GM18907 (cell line): Measurements from ENCODE around the gene ANKHD1.
"Not testable (repeated sequence)": the region's sequence is repeated elsewhere in the genome, so short reads cannot be mapped to it uniquely, and the experiment has no call there.

Experiments used
- ATAC-seq: cut with Tn5 transposase; IDR thresholded peaks from one replicate; pipeline ENCODE4 v1.9.1; 2021; ENCODE audit warnings: mild to moderate bottlenecking, moderate library complexity; ENCODE audit not compliant: unreplicated experiment

Gene ANKHD1

DNA sequence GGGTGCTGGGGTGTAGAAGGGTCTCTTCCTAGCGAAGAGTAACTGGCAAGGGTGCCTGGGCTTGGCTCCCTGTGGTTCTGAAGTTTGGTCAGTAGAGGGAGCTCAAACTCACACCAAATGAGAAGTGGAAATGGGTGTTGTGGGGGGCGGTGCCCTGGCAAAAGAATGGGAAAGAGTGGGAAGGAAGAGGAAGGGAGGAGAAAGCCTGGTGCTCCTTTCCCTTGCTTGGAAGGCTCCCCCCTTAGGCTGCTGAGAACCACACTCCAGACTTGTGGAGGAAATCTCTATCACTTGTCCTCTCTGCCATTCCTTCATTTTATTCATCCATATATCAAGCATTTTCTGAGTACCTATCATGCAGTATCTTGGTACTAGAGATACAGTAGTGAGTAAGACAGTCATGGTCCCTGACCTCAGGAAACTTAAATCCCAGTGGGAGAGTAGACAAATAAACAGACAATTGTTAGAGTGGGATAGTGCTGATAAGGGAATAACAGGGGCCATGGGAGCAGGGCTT, 28.6 kb upstream of the ANKHD1 start:
- no peak for ATAC-seq

DNA sequence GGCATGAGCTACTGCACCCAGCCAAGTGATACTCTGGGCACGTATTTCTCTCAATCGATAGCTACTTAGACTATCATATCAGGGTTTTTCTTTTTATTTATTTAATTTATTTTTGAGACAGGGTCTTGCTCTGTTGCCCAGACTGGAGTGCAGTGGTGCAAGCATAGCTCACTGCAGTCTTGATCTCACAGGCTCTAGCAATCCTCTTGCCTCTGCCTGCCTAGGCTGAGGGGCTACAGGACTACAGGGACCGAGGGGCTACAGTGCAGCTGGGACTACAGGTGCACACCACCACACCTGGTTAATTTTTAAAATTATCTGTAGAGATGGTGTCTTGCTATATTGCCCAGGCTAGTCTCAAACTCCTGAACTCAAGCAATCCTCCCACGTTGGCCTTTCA, 20.3 kb upstream of the ANKHD1 start:
- no peak for ATAC-seq

DNA sequence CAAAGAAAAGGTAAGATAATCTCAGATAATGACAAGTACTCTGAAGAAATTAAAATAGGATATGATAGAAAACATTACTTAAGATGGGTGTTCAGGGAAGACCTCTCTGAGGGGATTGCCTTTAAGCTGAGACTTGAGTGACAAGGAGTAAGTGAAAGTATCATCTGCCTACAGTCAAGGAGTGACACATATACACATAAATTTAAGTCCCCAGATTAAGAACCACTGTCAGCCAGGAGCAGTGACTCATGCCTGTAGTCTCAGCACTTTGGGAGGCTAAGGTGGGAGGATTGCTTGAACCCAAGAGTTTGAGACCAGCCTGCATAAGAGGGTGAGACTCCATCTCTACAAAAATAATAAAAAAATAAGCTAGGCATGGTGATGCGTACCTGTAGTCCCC, 19.7 kb upstream of the ANKHD1 start:
- ATAC-seq, result no peak

DNA sequence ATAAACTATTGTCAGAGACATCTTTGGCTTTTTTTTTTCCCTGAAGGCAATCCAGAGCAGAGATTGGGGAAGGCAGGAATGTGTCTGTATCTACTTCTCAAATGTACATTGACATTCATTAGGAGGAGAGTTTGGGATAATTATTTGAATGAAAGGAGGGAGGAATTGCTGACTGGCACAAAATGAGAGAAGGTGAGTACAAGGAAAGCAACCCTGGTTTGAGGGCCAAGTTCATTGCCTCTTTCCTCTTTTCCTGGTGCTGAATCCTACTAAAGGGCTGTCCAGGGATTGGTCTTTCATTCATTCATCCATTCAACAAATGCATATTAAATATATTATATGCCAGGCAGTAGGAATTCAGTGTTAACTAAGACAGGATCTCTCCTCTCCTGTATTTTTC, 18.8 kb upstream of the ANKHD1 start:
- no peak for ATAC-seq

DNA sequence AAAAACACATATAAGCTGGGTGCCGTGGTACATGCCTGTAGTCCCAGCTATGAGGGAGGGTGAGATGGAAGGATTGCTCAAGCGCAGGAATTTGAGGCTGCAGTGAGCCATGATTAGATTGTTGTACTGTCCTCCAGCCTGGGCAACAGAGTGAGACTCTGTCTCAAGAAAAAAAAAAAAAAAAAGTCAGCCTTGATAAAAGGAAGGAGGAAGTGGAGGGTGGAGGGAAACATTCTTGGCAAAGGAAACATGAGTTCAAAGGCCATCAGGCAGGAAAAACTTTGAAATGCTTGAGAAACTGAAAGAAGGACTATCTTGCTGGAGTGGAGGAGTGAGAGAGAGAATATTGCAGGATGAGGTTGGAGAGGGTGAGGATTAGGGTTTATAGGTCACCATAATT, 18.3 kb upstream of the ANKHD1 start:
- no peak for ATAC-seq

DNA sequence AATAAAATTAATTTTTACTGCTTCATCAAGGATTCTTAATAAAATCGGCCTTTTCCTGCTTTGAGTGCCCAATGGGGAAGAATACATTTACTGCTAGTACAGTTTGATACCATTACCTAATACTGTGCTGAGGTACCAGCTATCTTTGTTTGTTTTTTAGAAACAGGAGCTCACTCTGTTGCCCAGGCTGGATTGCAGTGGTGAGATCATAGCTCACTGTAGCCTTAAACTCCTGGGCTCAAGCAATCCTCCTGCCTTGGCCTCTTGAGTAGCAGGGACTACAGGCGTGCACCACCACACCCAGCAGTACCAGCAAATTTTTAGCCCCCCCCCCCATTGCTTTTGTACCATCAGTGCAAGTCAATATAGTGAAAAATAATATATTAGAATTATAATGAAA, 13.6 kb upstream of the ANKHD1 start:
- no peak for ATAC-seq

DNA sequence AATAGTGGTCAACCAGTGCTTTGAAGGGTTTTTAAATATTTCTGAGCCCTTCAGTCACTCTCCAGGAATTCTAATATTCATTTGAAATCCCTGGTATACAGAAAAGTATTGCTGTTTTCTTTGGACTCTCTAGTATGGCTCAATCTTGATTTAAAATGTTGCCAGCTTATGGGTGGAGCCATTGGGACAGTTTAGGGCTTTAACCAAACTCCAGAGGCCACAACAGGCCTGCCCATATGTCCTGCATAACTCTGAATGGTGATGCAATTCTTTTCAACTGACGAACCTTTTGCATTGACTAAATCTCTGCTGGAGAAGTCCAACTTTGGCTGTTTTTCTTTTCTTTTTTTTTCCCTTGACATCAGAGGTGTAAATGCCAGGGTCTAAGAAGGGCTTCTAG, 10.3 kb upstream of the ANKHD1 start:
- no peak for ATAC-seq

DNA sequence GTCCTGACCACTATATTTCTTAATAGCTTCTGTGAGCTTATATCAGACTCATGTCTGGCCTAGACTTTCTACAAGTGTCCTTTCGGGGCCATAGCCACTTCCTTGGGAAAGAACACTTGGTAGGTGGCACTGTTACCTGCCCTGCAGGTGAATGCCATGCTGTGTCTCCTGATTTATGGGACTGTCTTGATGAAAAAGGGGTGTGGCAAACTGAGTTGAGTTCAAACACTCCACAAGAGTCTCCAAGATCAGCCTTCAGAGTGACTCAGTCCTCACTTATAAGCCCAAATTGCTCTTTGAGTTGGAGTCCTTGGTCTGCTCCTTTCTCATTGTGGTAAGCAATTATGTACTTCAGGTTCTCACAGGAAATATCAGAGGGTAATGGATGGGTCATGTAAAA, 9.9 kb upstream of the ANKHD1 start:
- ATAC-seq, result no peak

DNA sequence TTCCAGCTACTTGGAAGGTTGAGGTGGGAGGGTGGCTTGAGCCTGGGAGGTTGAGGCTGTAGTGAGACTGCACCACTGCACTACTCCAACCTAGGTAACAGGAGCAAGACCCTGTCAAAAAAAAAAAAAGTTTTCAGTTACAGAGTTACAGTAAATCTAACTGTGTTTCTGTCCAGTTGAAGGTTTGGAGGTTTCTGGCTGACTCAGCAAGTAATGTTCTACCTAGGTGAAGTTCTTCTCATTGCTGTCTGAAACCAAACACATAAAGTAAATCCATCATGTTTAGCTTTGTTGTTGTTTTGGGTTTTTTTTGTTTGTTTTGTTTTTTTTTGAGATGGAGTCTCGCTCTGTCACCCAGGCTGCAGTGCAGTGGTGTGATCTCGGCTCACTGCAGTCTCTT, 7.9 kb upstream of the ANKHD1 start:
- no peak for ATAC-seq

DNA sequence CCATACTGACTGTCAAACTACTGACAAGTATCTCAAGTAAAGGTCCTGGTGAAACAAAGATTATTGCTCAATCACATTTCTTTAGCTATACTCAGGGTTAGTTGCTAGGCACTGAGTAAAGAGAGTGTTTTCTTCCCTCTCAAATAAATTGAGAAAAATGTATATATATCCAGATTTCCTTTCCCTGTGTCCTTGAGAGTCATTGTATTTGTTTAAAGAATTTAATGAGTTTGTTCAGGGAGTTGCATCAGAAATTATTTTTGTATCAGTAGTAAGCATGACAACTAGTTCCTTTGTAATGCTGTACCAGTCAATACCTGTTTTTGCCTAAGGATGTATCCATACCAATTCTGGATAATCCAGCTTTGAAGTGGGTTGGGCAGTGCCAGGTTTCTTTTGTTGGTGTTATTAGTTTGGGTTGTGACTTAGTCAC, 3.2 kb upstream of the ANKHD1 start:
- no peak for ATAC-seq

DNA sequence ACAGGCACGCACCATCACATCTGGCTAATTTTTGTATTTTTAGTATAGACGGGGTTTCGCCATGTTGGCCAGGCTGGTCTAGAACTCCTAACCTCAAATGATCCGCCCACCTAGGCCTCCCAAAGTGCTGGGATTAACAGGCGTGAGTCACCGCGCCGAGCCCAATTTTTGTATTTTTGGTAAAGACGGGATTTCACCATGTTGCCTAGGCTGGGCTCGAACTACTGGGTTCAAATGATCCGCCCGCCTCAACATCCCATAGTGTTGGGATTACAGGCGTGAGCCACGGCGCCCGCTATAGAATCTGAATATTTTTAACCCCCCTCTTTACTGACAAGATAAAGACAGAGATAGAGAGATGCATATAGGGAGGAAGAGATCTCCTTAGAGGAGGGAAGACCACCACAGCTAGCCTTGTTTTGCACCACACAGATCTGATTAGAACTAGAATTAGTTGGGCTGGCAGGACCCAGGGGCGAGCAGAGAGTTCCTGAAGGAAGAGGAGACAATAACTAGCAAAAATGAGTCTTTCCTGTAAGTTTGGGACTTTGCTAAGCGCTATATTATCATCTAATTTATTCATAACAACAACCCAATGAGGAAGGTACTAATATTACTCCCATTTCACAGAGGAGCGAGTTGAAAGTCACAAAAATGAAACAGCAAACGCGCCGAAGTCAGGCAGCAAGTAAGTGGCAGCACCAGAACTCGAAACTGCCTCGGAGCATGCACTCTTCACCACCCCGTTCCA, 1.5 kb upstream of the ANKHD1 start:
- peak; percentile 0 for ATAC-seq

DNA sequence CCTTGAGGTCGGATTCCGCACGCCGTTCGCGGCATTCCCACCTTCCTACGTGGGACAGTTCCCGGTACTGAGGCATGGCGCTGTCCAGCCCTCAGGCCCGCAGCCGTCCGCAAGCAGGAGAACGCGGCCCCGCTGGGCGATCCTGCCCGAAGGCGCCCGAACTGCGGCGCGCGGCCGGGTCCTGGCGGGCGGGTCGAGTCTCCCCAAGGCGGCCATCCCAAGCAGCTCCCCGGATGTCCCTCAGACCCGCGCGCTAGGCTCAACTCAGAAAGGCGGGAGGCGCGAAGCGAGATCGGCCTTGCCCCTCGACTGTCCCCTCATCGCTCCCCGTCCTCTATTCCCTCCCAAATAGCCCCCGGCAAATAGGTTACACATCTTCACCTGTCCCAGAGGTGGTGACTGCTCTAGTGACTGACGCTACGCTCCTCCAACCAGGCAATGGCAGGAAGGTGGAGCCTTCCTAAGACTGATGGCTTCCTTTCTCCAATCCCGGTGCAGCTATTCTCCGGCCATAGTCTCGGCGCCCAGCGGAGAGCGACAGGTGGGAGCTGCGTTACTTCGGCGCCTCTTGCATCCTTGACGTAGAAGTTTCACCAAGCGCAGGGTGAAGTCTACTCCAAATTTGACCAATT, 787 bp upstream of the ANKHD1 start:
- ATAC-seq, result peak; percentile 77

DNA sequence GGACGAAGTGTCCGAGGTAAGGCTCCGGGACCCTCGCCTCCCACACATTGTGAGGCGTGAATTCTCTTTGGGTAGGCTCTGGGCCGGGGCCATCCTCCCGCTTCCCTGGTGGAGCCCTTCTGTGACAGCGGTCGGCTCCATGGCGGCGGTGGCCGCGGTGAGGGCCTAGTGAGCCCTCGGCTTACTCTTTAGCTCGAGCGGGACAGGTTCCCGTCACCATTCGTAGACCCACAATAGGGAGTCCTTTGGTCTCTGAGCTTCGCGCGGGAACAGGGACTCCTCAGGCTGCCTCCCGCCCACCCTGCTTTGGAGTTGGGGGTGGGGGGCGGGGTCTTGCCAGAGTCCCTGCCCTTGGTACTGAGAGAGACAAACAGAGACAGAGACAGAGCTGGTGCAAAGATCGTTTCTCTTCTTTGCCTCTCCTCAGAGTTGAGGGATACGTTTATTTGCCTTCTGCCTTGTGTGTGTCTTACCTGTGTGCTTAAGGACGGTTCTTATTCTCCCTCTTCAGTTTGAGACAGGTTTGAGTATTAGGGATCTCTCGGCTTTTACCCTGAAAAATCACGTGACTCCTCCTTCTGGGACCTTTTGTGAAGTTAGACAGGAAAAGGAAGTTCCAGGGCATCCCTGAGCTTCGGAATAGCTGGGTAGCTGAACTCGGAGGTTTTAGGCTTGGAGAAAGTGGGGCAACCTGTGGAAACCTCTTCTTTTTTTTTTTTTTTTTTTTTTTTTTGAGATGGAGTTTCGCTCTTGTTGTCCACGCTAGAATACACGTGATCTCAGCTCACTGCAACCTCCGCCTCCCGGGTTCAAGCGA, 833 bp downstream of the ANKHD1 start:
- ATAC-seq, result peak; percentile 1

DNA sequence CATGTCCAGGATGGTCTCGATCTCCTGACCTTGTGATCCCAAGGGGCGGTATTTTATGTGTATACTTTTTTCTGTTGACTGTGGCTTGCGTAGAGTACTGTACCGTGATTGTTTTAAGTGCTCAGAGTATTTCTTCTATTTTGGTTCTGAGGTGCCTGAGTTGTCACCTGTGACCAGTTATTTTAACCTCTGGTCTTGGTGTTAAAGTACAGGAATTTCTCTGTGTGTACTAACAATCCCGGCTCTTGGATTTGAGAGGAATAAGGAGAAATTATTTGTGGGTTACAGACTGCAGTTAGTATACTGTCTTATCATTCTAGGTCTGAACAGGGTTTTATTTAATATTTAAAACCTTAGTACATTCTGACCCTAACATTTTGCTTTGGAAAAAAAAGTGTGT, 2.0 kb downstream of the ANKHD1 start:
- ATAC-seq, result no peak

DNA sequence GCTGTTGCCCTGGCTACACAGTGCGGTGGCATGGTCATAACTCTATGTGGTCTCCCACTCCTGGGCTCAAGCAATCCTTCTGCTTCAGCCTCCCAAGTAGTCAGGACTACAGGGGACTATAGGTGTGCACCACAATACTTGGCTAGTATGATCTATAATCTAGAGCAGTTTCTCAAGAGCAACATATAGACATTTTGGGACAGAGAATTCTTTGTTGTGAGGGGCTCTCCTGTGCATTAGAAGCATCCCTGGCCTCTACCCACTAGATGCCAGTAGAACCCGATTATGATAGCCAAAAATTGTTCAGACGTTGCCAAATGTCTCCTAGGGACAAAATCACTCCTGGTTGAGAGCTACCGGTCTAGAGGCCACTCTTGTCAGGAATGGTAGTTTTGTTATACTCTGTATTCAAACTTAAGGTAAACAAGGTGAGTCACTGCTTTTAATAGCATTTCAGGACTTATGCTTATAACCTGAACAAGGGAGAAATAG, 7.2 kb downstream of the ANKHD1 start:
- no peak for ATAC-seq

DNA sequence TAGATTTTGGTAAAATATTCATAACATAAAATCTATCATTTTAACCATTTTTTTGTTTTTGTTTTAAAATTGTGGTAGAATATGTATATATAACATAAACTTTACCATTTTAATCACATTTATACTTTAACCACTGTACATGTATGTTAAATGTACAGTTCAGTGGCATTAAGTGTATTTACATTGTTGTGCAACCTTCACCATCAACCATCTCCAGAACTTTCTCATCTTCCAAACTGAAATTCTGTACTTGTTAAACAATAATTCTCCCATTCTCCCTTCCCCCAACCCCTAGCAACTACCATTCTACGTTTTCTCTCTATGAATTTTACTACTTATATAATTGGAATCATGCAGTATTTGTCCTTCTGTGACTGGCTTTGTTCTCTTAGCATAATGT, 11.6 kb downstream of the ANKHD1 start:
- no peak for ATAC-seq

DNA sequence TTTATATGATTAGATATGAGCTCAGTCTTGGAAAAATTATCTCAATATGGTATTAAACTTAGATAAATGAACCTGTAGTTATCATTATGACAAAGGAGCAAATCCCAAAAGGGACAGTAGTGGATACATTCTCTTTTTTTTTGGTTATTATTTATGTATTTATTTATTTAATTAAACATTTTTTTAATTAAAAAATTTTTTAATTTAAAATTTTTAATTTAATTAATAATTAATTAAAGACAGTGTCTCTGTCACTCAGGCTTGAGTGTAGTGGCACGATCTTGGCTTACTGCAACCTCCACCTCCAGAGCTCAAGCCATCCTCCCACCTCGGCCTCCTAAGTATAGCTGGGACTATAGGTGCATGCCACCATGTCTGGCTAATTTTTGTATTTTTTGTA, 15.6 kb downstream of the ANKHD1 start:
- no peak for ATAC-seq

DNA sequence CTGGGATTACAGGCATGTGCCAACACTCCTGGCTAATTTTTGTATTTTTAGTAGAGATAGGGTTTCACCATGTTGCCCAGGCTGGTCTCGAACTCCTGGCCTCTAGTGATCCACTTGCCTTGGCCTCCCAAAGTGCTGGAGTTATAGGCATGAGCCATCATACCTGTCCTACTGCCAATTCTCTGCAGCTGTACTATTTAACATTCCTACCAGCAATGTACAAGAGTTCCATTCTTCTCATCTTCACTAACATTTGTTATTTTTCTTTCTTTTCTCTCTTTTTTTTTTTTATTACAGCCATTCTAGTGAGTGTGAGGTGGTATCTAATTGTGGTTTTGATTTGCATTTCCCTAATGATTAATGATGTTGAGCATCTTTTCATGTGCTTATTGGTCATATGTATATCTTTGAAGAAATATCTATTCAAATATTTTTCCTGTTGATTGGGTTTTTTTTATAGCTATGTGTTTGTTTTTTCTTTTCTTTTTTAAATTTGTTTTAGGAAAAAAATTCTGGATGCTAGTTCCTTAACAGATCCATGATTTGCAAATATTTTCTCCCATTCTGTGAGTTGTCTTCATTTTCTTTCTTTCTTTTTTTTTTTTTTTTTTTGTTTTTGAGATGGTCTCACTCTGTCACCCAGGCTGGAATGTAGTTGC, 17.4 kb downstream of the ANKHD1 start:
- ATAC-seq, result no peak

DNA sequence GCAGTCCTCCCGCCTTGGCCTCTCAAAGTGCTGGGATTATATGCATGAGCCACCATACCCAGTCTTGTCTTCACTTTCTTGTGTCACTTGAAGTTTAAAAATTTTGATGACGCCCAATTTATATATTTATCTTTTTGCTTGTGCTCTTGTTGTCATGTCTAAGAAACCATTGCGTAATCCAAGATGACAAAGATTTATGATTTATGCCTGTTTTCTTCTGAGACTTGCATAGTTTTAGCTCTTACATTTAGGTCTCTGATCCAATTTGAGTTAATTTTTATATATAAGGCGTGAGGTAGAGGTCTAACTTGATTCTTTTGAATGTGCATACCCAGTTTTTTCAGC, 18.6 kb downstream of the ANKHD1 start:
- no peak for ATAC-seq

DNA sequence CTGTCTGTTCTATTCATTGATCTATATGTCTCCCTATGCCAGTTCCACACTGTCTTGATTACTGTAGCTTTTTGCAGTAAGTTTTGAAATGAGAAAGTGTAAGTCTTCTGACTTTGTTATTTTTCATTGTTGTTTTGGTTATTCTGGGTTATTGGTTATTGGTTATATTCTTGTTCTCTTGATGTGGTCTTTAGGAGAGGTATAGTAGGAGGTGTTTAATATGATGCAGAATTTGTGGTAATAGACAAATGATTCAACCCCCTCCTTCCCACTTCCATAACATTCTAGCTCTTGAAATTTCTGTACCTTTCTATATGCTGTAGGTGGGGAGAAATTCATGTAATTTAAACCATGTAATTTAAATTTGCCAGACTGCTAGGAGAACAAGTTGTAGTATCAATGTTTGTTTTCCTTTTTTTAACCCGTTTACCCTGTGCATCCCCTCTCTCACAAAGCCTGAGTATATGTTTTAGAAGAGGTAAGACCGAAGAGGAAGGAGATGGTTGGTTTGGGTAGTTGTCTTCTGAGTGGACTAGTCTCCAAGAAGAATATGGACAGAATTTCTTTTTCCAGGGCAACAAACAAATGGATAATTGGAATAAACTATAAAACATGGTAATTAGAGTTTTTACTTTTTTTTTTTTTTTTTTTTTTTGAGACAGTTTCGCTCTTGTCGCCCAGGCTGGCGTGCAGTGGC, 19.2 kb downstream of the ANKHD1 start:
- ATAC-seq, result no peak

DNA sequence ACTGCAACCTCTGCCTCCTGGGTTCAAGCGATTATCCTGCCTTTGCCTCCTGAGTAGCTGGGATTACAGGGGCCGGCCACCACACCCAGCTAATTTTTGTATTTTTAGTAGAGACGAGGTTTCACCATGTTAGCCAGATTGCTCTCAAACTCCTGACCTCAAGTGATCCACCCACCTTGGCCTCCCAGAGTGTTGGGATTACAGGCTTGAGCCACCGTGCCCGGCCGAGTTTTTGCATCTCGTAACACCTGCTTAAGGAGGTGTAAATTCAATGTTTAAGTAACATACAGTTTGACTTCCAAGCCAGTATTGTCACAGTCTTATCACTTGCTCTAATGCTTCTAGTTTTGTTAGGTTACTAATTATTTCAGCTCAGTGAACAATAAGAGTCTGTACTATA, 19.7 kb downstream of the ANKHD1 start:
- not testable (repeated sequence) for ATAC-seq
